MM.1S (cell line): Measurements from ENCODE around the gene TRIM54.

Experiments used
- EZH2 ChIP-seq: fragments of 300-600 bp; sonication (generic); optimal IDR thresholded peaks from 2 replicates; pipeline ENCODE3; 2017; ENCODE audit warnings: low read depth, mild to moderate bottlenecking, antibody characterized with exemption, low read length, mixed read lengths
- TF ChIP-seq, protein P1 (sequence below): fragments of 300-600 bp; sonication (generic); IDR thresholded peaks from 2 replicates; pipeline ENCODE4 v1.5.1; 2016; ENCODE audit warnings: antibody characterized with exemption, low read length, mixed read lengths

GRCh38 chr2:27284996-27285395, 2.8 kb downstream of the TRIM54 start:
- TF ChIP-seq, protein P1, sequence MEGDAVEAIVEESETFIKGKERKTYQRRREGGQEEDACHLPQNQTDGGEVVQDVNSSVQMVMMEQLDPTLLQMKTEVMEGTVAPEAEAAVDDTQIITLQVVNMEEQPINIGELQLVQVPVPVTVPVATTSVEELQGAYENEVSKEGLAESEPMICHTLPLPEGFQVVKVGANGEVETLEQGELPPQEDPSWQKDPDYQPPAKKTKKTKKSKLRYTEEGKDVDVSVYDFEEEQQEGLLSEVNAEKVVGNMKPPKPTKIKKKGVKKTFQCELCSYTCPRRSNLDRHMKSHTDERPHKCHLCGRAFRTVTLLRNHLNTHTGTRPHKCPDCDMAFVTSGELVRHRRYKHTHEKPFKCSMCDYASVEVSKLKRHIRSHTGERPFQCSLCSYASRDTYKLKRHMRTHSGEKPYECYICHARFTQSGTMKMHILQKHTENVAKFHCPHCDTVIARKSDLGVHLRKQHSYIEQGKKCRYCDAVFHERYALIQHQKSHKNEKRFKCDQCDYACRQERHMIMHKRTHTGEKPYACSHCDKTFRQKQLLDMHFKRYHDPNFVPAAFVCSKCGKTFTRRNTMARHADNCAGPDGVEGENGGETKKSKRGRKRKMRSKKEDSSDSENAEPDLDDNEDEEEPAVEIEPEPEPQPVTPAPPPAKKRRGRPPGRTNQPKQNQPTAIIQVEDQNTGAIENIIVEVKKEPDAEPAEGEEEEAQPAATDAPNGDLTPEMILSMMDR: no peak
- no peak for TF ChIP-seq EZH2
